ENCODE results near the gene AKT2.

GRCh38 chr19:40233811-40234389 is 51.2 kb downstream of the AKT2 start:
- TF ChIP-seq CTCF (IDR thresholded peaks at IDR 0.05 in 4 of 5, conservative IDR thresholded peaks at IDR 0.05 in 1 of 5) (no peak), POLR2A (IDR thresholded peaks at IDR 0.05) (no peak)

Data from gastrocnemius medialis (tissue), 4 donors.